Endodermal cell (in vitro differentiated cells): Measurements from ENCODE around the gene TP53I13. TPM values are rescaled to one million over a fixed set of nuclear protein-coding genes. Genes with fewer than 3 reads are reported as not detected.

Experiments used
- DNase-seq: peaks from one replicate; pipeline ENCODE4 v3.0.0-alpha.2; 2017
- H3K27ac ChIP-seq: 2 replicates; pipeline ENCODE4 v1.5.1; 2013; ENCODE audit warnings: mild to moderate bottlenecking, low read depth, low read length, moderate library complexity
- H3K27me3 ChIP-seq: 2 replicates; pipeline ENCODE4 v1.6.1; 2013; ENCODE audit warnings: mild to moderate bottlenecking, low read length, moderate library complexity; ENCODE audit not compliant: insufficient read depth, control insufficient read depth, poor library complexity, severe bottlenecking
- H3K36me3 ChIP-seq: 2 replicates; pipeline ENCODE4 v1.7.0; 2013; ENCODE audit warnings: mild to moderate bottlenecking, low read length, moderate library complexity; ENCODE audit not compliant: control insufficient read depth, insufficient read depth
- H3K4me1 ChIP-seq: one replicate; pipeline ENCODE4 v1.7.0; 2013; ENCODE audit warnings: low read length; ENCODE audit not compliant: control insufficient read depth, insufficient read depth
- H3K4me3 ChIP-seq: 2 replicates; pipeline ENCODE4 v1.5.1; 2013; ENCODE audit warnings: mild to moderate bottlenecking, low read length, moderate library complexity
- H3K9ac ChIP-seq: 2 replicates; pipeline ENCODE4 v1.6.1; 2013; ENCODE audit warnings: mild to moderate bottlenecking, low read length, moderate library complexity; ENCODE audit not compliant: poor library complexity, severe bottlenecking; ENCODE audit errors: extremely low read depth
- H3K9me3 ChIP-seq: 2 replicates; pipeline ENCODE4 v1.6.1; 2013; ENCODE audit warnings: mild to moderate bottlenecking, low read length, moderate library complexity; ENCODE audit not compliant: control insufficient read depth
- H3K27ac Mint-ChIP-seq: 2 replicates; pipeline ENCODE4 v1.8.0; 2020; ENCODE audit warnings: mixed read lengths
- H3K27me3 Mint-ChIP-seq: 2 replicates; pipeline ENCODE4 v1.8.0; 2021; ENCODE audit warnings: mild to moderate bottlenecking, mixed read lengths; ENCODE audit not compliant: insufficient read depth
- H3K36me3 Mint-ChIP-seq: 2 replicates; pipeline ENCODE4 v1.8.0; 2020; ENCODE audit warnings: low read depth, mixed read lengths
- H3K4me1 Mint-ChIP-seq: 2 replicates; pipeline ENCODE4 v1.8.0; 2020; ENCODE audit warnings: mixed read lengths
- H3K4me3 Mint-ChIP-seq: 2 replicates; pipeline ENCODE4 v1.8.0; 2020; ENCODE audit warnings: mild to moderate bottlenecking, moderate library complexity, mixed read lengths
- H3K9me3 Mint-ChIP-seq: 2 replicates; pipeline ENCODE4 v1.8.0; 2020; ENCODE audit warnings: mild to moderate bottlenecking, mixed read lengths
- CTCF ChIP-seq: fragments of 200-600 bp; sonication (generic); conservative IDR thresholded peaks from 2 replicates; pipeline ENCODE4 v1.5.0; 2021; ENCODE audit warnings: antibody characterized with exemption, mild to moderate bottlenecking
- WGBS, 2 experiments: methylation state at CpG; one replicate each; pipeline versions ENCODE4 v1.1.5 to v1.1.7; 2013; ENCODE audit warnings: missing lambda C conversion rate in 2 of 2, mixed read lengths in 1 of 2; ENCODE audit not compliant: insufficient coverage in 1 of 2, insufficient read length in 1 of 2; 5-methylcytosine and 5-hydroxymethylcytosine counted together
- total RNA-seq, 2 donors: library from RNA; stranded (reverse); fragmentation: NEBNext Ultra II Directional in 1 of 2; extraction: Animal tissue kit (Norgen Biotek cat#: 25700) in 1 of 2; gene quantifications; 2 replicates in 1 of 2; 3 replicates in 1 of 2; pipeline ENCODE4 v1.2.1, GENCODE V29; 2021

TP53I13 gene
- total RNA-seq, 2 donors from 2014 or later = 21.7 to 31.0 TPM

GRCh38 chr17:29577001-29577370 is 8.5 kb downstream of the TP53I13 start:
- H3K27ac Mint-ChIP-seq = no peak overlapping the region
- H3K9ac ChIP-seq = no peak overlapping the region
- no peaks in the 10 kb centered on the region for H3K27me3 Mint-ChIP-seq
- no peak for DNase-seq
- H3K36me3 ChIP-seq = peaks cover 31% of the 10 kb centered on the region
- peaks cover 22% of the 10 kb centered on the region for H3K36me3 Mint-ChIP-seq
- WGBS, 2 experiments = 94 to 97% methylated on average over 8 to 9 of the region's 9 CpGs
- no peaks in the 10 kb centered on the region for H3K4me1 ChIP-seq
- no peak overlapping the region for H3K4me3 ChIP-seq
- H3K9me3 ChIP-seq = no peaks in the 10 kb centered on the region
- H3K9me3 Mint-ChIP-seq = no peaks in the 10 kb centered on the region
- no peak overlapping the region for H3K27ac ChIP-seq
- H3K27me3 ChIP-seq = no peaks in the 10 kb centered on the region
- H3K4me3 Mint-ChIP-seq = no peak overlapping the region
- peaks cover 1% of the 10 kb centered on the region for H3K4me1 Mint-ChIP-seq
- TF ChIP-seq CTCF = no peak

GRCh38 chr17:29577385-29578211 is 9.1 kb downstream of the TP53I13 start:
- peak; percentile 45 for DNase-seq
- H3K9me3 ChIP-seq = no peaks in the 10 kb centered on the region
- no peaks in the 10 kb centered on the region for H3K27me3 ChIP-seq
- Mint-ChIP-seq H3K27ac (no peak overlapping the region), H3K27me3 (no peaks in the 10 kb centered on the region), H3K4me1 (peaks cover 1% of the 10 kb centered on the region), H3K9me3 (no peaks in the 10 kb centered on the region), H3K36me3 (peaks cover 28% of the 10 kb centered on the region), H3K4me3 (no peak overlapping the region)
- H3K4me3 ChIP-seq = no peak overlapping the region
- no peaks in the 10 kb centered on the region for H3K4me1 ChIP-seq
- 90 to 96% methylated on average over 6 to 22 of the region's 22 CpGs for WGBS, 2 experiments
- no peak overlapping the region for H3K27ac ChIP-seq
- H3K36me3 ChIP-seq = peaks cover 35% of the 10 kb centered on the region
- TF ChIP-seq CTCF = no peak
- no peak overlapping the region for H3K9ac ChIP-seq

GRCh38 chr17:29578626-29579485 is 10.4 kb downstream of the TP53I13 start:
- peaks cover 39% of the 10 kb centered on the region for H3K36me3 Mint-ChIP-seq
- no peak overlapping the region for H3K27ac Mint-ChIP-seq
- WGBS, 2 experiments = 91% methylated on average over 6 to 14 of the region's 14 CpGs
- H3K9me3 Mint-ChIP-seq = no peaks in the 10 kb centered on the region
- no peak overlapping the region for H3K4me3 Mint-ChIP-seq
- no peaks in the 10 kb centered on the region for H3K9me3 ChIP-seq
- no peak overlapping the region for H3K27ac ChIP-seq
- H3K4me3 ChIP-seq = no peak overlapping the region
- no peak overlapping the region for H3K9ac ChIP-seq
- H3K4me1 ChIP-seq = no peaks in the 10 kb centered on the region
- H3K36me3 ChIP-seq = peaks cover 41% of the 10 kb centered on the region
- DNase-seq = peak; percentile 32
- no peaks in the 10 kb centered on the region for H3K27me3 ChIP-seq
- peaks cover 1% of the 10 kb centered on the region for H3K4me1 Mint-ChIP-seq
- H3K27me3 Mint-ChIP-seq = no peaks in the 10 kb centered on the region
- TF ChIP-seq CTCF = no peak
